CD4-positive, alpha-beta T cell (primary cell): Measurements from ENCODE around the gene IRF9. TPM values are rescaled to one million over a fixed set of nuclear protein-coding genes. Genes with fewer than 3 reads are reported as not detected.

Experiments used
- ATAC-seq: fragments of 200-7000 bp; cut with Tn5 transposase; one replicate; pipeline ENCODE4 v1.10.0; 2022; ENCODE audit warnings: mild to moderate bottlenecking; ENCODE audit not compliant: poor library complexity
- CTCF ChIA-PET: fragments of 350-600 bp; sonication (Branson Sonifier 250); formaldehyde crosslinking; loops from one replicate; lab custom pipeline; 2021; ENCODE audit warnings: antibody characterized with exemption, inconsistent platforms; lab: Charles Lee
- POLR2A ChIA-PET: fragments of 350-600 bp; sonication (Branson Sonifier 250); formaldehyde crosslinking; loops from one replicate; lab custom pipeline; 2021; ENCODE audit warnings: antibody characterized with exemption, inconsistent platforms; lab: Charles Lee
- DNase-seq, 14 experiments: peaks; one replicate each; pipeline ENCODE4 v3.0.0-alpha.2; 2013 to 2020; ENCODE audit warnings: mixed read lengths in 2 of 14
- H3K27ac ChIP-seq, 2 donors: one replicate each; pipeline versions ENCODE4 v1.5.1 to v1.7.0; 2013; ENCODE audit warnings: low read length in 2 of 2, low read depth in 1 of 2, mild to moderate bottlenecking in 1 of 2
- H3K27me3 ChIP-seq, 2 experiments: 1 replicate in 1 of 2; 2 replicates in 1 of 2; pipeline versions ENCODE4 v1.6.1 to v1.7.0; 2013; ENCODE audit warnings: low read length in 2 of 2, control low read depth in 1 of 2, mild to moderate bottlenecking in 1 of 2, moderate library complexity in 1 of 2; ENCODE audit not compliant: insufficient read depth in 2 of 2, control insufficient read depth in 1 of 2
- H3K36me3 ChIP-seq: one replicate; pipeline ENCODE4 v1.6.1; 2013; ENCODE audit warnings: low read length, control low read depth; ENCODE audit not compliant: insufficient read depth
- H3K4me1 ChIP-seq: one replicate; pipeline ENCODE4 v1.6.1; 2013; ENCODE audit warnings: low read length, control low read depth; ENCODE audit not compliant: insufficient read depth
- H3K4me3 ChIP-seq: one replicate; pipeline ENCODE4 v1.5.1; 2013; ENCODE audit warnings: mild to moderate bottlenecking, low read length, moderate library complexity
- H3K9me3 ChIP-seq, 2 experiments: 1 replicate in 1 of 2; 2 replicates in 1 of 2; pipeline versions ENCODE4 v1.6.1 to v1.7.0; 2013; ENCODE audit warnings: low read length in 2 of 2, mild to moderate bottlenecking in 2 of 2, control low read depth in 1 of 2, moderate library complexity in 1 of 2; ENCODE audit not compliant: control insufficient read depth in 1 of 2, insufficient read depth in 1 of 2
- H3K27ac Mint-ChIP-seq: one replicate; pipeline ENCODE4 v1.8.0; 2020; ENCODE audit warnings: mixed read lengths
- H3K27me3 Mint-ChIP-seq: one replicate; pipeline ENCODE4 v1.8.0; 2021; ENCODE audit warnings: mixed read lengths
- H3K36me3 Mint-ChIP-seq: one replicate; pipeline ENCODE4 v1.8.0; 2021; ENCODE audit warnings: low read depth, mixed read lengths
- H3K4me1 Mint-ChIP-seq: one replicate; pipeline ENCODE4 v1.8.0; 2021; ENCODE audit warnings: low read depth, mixed read lengths
- H3K4me3 Mint-ChIP-seq: one replicate; pipeline ENCODE4 v1.8.0; 2020; ENCODE audit warnings: mild to moderate bottlenecking, mixed read lengths
- H3K9me3 Mint-ChIP-seq: one replicate; pipeline ENCODE4 v1.8.0; 2020; ENCODE audit warnings: mixed read lengths
- CTCF ChIP-seq: fragments of 200-600 bp; IDR thresholded peaks from one replicate; pipeline ENCODE4 v1.8.0; 2022; ENCODE audit warnings: antibody characterized with exemption, mild to moderate bottlenecking
- intact Hi-C, 2 experiments: fragments of 100-400 bp; cut with DNase I in 1 of 2; cut with micrococcal nuclease in 1 of 2; formaldehyde crosslinking; loops; one replicate each; pipeline versions ENCODE4 v1.15.1 to v1.9.0; 2023 to 2025; cut with DNase I, micrococcal nuclease
- total RNA-seq, 174 experiments: library from RNA in 2 of 174; stranded (reverse) in 2 of 174; gene quantifications; one replicate each; pipeline ENCODE4 v1.2.3 and lab custom pipeline; 2021 to 2026

Gene IRF9
- total RNA-seq, 2 experiments from 2014 or later, result 248 to 262 TPM

DNA sequence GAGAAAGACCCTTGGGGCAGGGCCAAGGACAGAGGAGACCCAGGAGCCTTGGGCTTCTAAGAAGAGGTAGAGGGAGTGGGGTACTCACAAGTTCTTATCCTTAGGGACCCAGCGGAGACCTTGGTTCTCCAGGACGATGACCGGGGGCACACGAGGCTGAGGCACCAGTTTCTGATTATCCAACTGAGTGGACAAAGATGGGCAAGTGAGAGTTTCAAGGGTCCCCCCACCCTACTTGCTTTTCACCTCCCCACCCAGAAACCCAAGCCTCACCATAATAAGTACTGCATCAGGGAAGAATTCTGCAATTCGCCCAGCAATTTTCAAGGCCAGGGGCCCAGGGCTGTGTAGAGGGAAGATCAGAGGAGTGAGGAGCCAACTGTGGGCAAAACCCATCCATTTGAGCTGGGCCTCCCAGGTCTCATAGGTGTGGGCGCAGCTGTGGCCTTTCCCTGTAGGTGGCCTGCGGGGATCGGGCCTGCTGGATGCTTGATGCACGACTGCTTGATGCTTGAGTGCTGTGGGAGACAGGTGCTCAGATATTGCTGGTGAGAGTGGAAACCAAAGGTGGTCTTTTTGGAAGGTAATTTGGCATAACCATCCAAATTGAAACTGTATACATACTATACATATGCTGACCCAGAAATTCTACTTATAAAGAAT lies 21.7 kb upstream of the IRF9 start:
- no peaks in the 10 kb centered on the region for H3K9me3 ChIP-seq
- ChIA-PET CTCF (interaction anchor here (1.7 kb wide), 1 partner anchor 22 kb away, joined by 3 read pairs; the partner anchor contains the start of gene IRF9), POLR2A (interaction anchor here (0.7 to 11.7 kb wide), 4 partner anchors 9 to 76 kb away, joined by 3 to 296 read pairs (median 88); partner anchors contain the start of genes DCAF11, IRF9, MDP1 and NRL)
- TF ChIP-seq CTCF, result no peak
- intact Hi-C loops, result no loop called here
- peak in 2 of 14 experiments; percentile 45 to 49 for DNase-seq
- no peaks in the 10 kb centered on the region for H3K27me3 ChIP-seq
- H3K36me3 ChIP-seq, result peaks cover 45% of the 10 kb centered on the region
- Mint-ChIP-seq H3K4me3 (peak overlapping the region; percentile 94), H3K27ac (peak overlapping the region; percentile 85), H3K9me3 (no peaks in the 10 kb centered on the region), H3K4me1 (peaks cover 72% of the 10 kb centered on the region), H3K27me3 (no peaks in the 10 kb centered on the region), H3K36me3 (peaks cover 71% of the 10 kb centered on the region)
- no peak for ATAC-seq
- no peak overlapping the region for H3K27ac ChIP-seq
- H3K4me1 ChIP-seq, result peaks cover 64% of the 10 kb centered on the region
- no peak overlapping the region for H3K4me3 ChIP-seq

DNA sequence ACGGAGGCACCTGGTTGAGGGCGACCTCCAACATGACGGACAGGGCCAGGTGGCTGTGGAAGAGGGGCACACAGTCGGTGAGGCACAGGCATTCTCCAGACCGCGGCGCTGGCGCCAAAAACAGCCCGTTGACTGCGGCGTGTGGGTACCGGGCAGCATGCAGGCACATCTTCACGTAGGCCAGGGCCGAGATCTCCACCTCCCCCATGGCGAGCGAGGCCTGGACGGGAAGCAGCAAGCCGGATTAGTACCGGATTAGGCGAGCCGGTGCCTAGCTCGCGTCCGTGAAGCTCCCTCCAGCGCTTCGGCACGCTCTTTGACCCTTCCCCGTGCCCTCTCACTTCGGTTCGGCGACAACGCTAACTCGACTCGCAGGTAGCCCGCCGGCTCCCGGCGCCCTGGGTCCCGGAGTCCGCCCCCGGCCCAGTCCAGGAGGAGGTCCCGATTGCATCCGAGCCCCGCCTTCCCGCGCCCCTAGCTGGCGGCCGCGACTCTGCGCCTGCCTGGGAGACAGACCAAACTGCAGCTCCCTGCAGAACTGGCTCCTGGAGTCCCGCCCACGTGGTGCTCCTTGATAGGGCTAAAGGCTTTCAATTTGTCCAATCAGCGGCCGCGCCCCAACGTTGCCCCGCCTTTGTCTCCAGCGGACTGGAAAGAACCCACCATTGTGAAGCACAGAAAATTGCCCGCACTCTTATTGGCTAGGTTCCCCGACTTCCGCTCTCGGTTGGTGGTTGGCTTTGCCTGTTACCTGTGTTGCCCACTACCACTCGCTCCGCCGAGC lies 19.8 kb upstream of the IRF9 start, which contains the start of gene EMC9:
TSS of gene EMC9 (minus strand) at position 495 of the 784 bp plus-strand sequence. CDS start at position 208, 287 bp downstream.
- peak within 1 kb of the TSS; percentile 92 for H3K4me3 ChIP-seq
- H3K4me1 ChIP-seq, result peaks cover 73% of the 10 kb centered on the region
- Mint-ChIP-seq H3K4me1 (peaks cover 76% of the 10 kb centered on the region), H3K27ac (peak within 1 kb of the TSS; percentile 90), H3K27me3 (no peaks in the 10 kb centered on the region), H3K4me3 (peak within 1 kb of the TSS; percentile 95), H3K9me3 (no peaks in the 10 kb centered on the region), H3K36me3 (peaks cover 71% of the 10 kb centered on the region)
- no peak for TF ChIP-seq CTCF
- intact Hi-C loops, result loop anchor here in 1 of 2 experiments (1.0 kb wide), 1 partner anchor 26 kb away; no protein-coding TSS in a partner anchor
- DNase-seq (peak; percentile 97 to 100 (median 99)), ATAC-seq (peak; percentile 90)
- ChIA-PET POLR2A (interaction anchor here (0.7 to 11.7 kb wide), 23 partner anchors 9 to 289 kb away, joined by 3 to 296 read pairs (median 5); partner anchors contain the start of genes CBLN3, CHMP4A, DCAF11 and DHRS1), CTCF (interaction anchor here (0.8 to 1.2 kb wide), 7 partner anchors 19 to 101 kb away, joined by 3 to 11 read pairs (median 4); partner anchors contain the start of genes DCAF11, IRF9, MDP1 and NRL)
- H3K27ac ChIP-seq, result peak within 1 kb of the TSS; percentile 62 to 71
- H3K27me3 ChIP-seq, result no peaks in the 10 kb centered on the region
- no peaks in the 10 kb centered on the region for H3K9me3 ChIP-seq
- H3K36me3 ChIP-seq, result peaks cover 58% of the 10 kb centered on the region

- no peaks in the 10 kb centered on the region for H3K9me3 ChIP-seq
- intact Hi-C loops, result no loop called here
- ChIA-PET POLR2A (interaction anchor here (0.6 to 6.4 kb wide), 4 partner anchors 8 to 35 kb away, joined by 3 to 119 read pairs (median 8); partner anchors contain the start of genes DCAF11, IRF9, NRL and PSME1), CTCF (interaction anchor here (0.7 to 1.1 kb wide), 2 partner anchors 34 to 165 kb away, joined by 3 read pairs; partner anchors contain the start of gene CIDEB)
- no peaks in the 10 kb centered on the region for H3K9me3 Mint-ChIP-seq
- H3K4me1 ChIP-seq, result peaks cover 62% of the 10 kb centered on the region
- peaks cover 43% of the 10 kb centered on the region for H3K36me3 ChIP-seq
- no peak for TF ChIP-seq CTCF
- H3K27ac Mint-ChIP-seq, result peak overlapping the region; percentile 90
- H3K27ac ChIP-seq, result no peak overlapping the region
- H3K4me3 ChIP-seq, result no peak overlapping the region
- DNase-seq (no peak), ATAC-seq (no peak)
- H3K27me3 Mint-ChIP-seq, result no peaks in the 10 kb centered on the region
- peaks cover 75% of the 10 kb centered on the region for H3K4me1 Mint-ChIP-seq
- H3K4me3 Mint-ChIP-seq, result peak overlapping the region; percentile 66
- peaks cover 77% of the 10 kb centered on the region for H3K36me3 Mint-ChIP-seq
- no peaks in the 10 kb centered on the region for H3K27me3 ChIP-seq
Measured at GRCh38 chr14:24143511-24143910, 17.6 kb upstream of the IRF9 start.
